AG08395 (cell line): ENCODE data around the gene AOC3.

Experiments
- DNase-seq: peaks from one replicate; pipeline ENCODE4 v3.0.0; 2012; ENCODE audit warnings: mixed read lengths, low spot score

AOC3 gene

GRCh38 chr17:42850954-42851353, at the start of gene AOC3:
Gene AOC3 (plus strand): TSS chr17:42851199. CDS start chr17:42851344, 145 bp downstream.
- DNase-seq, result no peak

DNA sequence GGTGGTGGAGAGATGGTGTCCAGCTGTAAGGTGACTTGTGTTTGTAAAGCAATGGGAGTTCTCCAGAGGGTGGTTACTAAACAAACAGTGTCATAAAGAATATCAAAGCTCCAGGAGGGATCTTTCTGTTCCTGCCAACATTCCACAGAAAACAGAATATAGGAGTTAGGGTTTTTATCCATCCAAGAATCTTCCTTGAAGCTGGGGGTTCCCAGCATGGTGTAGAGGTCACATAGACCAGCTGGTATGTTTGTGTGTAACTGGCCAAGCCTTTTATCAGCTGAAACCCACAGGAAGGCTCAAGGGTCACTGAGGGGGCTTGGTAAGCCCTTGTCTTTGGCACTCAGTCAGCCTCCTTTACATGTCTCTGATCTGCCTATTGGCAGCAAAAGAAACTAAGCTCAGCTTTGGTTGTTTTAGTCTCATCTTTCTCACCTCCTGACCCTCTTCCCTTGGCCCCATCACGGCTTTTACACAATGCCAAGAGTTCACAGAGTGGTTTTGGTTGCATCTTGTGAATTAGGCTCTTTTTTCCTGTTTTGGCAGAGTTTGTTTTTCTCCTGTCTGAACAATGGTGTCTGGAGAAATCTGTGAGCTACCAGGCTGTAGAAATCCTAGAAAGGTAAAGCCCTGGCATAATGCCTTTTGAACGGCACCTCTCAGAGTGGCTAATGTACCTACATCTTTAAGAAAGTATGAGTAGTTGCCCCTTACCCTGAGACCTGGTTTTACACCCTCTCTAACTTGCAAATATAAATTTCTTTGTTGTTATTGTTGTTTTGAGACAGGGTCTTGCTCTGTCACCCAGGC, 47.7 kb upstream of the AOC3 start:
- DNase-seq, result no peak

DNA sequence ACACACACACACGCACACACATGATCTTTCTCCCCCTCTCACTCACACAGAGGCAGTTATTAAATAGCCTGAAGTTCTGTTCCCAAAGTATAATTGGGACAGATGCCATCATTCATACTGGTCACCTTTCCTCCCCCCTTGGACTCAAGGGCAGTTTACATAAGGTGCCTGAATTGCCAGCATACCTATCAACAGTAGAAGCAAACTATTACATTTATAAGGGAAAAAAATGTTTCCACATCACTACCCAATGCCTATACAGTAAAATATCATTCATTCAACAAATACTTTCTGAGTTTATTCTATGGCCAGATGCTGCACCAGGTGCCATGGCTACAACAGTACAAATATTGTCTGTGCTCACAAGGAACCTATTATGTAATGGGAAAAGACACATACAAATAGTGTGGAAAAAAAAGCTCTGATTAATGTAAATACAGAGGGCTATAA, 46.1 kb upstream of the AOC3 start:
- no peak for DNase-seq

GRCh38 chr17:42806249-42806648, 44.8 kb upstream of the AOC3 start:
- DNase-seq, result no peak

GRCh38 chr17:42809250-42809649, 41.7 kb upstream of the AOC3 start:
- peak; percentile 96 for DNase-seq

- DNase-seq, result peak; percentile 60
Measured at GRCh38 chr17:42814633-42815399, 36.2 kb upstream of the AOC3 start.

- no peak for DNase-seq
Measured at GRCh38 chr17:42817866-42818265, 33.1 kb upstream of the AOC3 start.

DNA sequence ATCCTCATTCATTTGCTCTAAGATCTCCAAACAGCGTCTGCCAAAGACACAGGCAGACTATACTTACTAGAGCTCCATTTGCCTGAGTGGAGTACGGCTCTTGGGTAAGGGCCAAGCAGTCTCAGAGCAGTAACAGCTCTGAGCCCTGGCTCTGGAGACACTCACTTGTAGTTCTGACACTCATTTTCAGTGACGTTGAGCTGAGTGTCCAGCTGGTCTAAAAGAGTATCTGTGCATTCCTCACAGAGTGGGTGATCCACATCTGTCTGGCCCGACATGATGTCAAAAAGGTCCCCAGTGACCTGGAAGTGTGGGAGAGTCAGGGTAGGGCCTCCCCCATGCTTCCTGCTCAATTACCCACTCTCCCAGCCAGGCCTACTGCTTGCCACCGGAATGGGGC, 32.6 kb upstream of the AOC3 start:
- no peak for DNase-seq

- DNase-seq, result peak; percentile 48
Measured at GRCh38 chr17:42819939-42820535, 31.0 kb upstream of the AOC3 start.

- no peak for DNase-seq
Measured at GRCh38 chr17:42821176-42821575, 29.8 kb upstream of the AOC3 start.

- no peak for DNase-seq
Measured at GRCh38 chr17:42827472-42827871, 23.5 kb upstream of the AOC3 start.

GRCh38 chr17:42830971-42831370, 20.0 kb upstream of the AOC3 start:
- no peak for DNase-seq

- DNase-seq, result no peak
Measured at GRCh38 chr17:42832213-42832933, 18.6 kb upstream of the AOC3 start.

DNA sequence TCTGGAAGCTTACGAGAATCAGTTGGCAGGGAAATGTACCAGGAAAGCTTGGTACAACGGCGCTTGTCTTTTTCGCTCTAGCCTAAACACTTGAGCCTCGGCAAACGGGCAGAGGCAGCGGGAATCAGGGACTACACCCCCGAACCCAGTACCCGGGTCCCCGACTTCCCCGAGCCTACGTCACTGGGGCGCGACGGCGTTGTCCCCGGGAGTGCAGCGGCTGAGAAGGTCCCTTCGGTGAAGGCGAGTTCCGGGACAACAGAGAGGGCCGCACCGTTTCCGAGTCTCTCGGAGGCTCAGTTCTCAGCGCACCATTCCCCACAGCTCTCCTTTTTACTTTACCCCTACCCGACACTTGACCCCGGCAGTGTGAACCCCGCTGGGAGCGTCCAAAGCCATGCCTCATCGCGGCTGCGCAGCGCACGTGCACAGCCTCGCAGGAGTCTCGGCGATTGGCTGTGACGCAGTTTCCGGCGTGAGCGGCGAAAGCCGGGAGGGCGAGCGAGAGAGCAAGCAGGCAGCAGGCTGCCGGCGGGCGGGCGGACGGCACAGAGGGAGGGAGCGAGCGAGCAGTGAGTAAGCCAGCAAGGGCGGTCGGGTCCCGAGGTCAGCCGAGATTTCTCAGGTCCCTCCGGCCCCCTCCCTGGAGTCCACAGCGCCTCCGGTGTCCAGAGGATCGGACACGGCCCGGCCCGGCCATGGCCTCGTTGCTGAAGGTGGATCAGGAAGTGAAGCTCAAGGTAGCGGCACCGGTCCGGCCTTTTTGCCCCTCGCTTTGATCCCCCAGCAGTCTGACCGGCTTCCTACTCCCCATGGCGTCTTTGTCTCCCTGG, 17.8 kb upstream of the AOC3 start, which contains the start of gene PSME3:
Gene PSME3 (plus strand): TSS at position 464 of the 833 bp plus-strand sequence. CDS start 235 bp downstream, at position 699.
- DNase-seq, result peak; percentile 92

DNA sequence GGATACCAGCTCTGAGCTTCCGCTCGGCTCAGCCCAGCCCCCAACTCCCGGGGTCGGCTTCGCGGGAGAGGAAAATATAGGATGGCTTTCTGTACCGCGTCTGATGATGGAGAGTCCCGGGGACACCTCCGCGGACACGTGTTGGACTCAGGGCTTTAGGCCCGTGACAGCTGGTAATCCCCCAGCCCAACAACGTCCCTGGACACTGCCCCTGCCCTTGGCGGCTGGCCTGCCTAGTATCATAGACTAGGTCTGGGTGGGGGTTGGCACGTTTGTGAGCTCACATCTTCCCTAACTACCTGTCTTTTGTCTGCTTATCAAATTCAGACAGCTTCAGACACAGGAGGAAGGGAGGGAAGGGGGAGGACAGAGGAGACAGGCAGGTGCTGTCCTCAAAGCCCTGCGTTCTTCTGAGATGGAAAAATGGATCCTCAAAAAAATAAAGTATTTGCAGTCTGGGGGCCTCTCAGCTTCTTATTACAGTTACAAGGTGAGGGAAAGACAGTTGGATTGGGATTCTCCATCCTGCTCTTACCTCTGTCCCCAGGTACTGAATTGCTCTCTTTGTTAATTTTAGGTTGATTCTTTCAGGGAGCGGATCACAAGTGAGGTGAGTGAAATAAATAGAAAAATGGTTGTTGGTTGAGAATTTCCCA, 17.1 kb upstream of the AOC3 start:
- no peak for DNase-seq

DNA sequence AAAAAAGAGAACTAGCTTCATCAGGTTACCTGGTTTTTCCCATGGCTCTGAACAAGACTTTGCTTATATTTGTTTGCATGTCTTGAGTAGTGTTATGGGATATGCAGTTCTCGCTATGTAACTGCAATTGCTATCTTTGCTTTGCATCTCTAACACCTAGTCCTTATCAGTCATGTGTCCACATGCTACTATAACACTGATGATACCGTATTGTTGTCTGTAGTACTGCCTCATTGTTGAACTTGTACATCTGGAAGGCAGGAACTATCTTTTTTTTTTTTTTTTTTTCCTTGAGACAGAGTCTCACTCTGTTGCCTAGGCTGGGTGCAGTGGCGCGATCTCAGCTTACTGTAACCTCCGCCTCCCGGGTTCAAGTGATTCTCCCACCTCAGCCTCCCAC, 15.3 kb upstream of the AOC3 start:
- no peak for DNase-seq

GRCh38 chr17:42841975-42842685, 8.9 kb upstream of the AOC3 start:
- peak; percentile 36 for DNase-seq

GRCh38 chr17:42843358-42843934, 7.6 kb upstream of the AOC3 start:
- peak; percentile 87 for DNase-seq

DNA sequence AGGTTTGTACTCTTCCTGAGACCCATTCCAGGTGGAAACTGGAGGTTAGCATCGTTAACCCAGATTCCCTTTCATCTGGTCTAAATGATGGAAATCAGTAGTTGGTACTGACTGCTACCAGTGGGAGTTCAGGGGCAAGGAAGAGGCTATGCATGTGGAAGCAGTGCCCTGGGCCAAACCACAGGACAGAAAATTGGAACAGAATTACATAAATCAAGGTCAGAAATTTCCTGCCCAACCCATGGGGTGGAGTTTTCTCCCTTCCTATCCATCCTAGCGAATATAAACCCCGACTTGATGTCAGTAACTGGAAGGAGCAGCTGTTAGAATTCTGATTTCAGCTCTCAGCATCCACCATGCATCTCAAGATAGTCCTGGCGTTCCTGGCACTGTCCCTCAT, 6.7 kb upstream of the AOC3 start, which contains the start of gene AOC2:
Gene AOC2 (plus strand): TSS at position 310 of the 400 bp plus-strand sequence. CDS start 47 bp downstream, at position 357.
- peak; percentile 35 for DNase-seq
